Adrenal gland (tissue), 12 donors: ENCODE measurements around the gene CCDC85C. TPM values are rescaled to one million over a fixed set of nuclear protein-coding genes. Genes with fewer than 3 reads are reported as not detected.

Source experiments
- DNase-seq, 7 donors: peaks; one replicate each; pipeline ENCODE4 v3.0.0-alpha.2; 2019 to 2020
- H3K27ac ChIP-seq, 5 donors: fragments of 200-600 bp; sonication (generic) in 4 of 5; 1 replicate in 3 of 5; 2 replicates in 2 of 5; pipeline versions ENCODE4 v1.5.1 to v1.8.0; 2016 to 2020; ENCODE audit warnings: mild to moderate bottlenecking in 1 of 5
- H3K27me3 ChIP-seq: fragments of 200-600 bp; 2 replicates; pipeline ENCODE4 v1.8.0; 2021
- H3K36me3 ChIP-seq, 2 donors: fragments of 200-600 bp; replicated peaks in 1 of 2; 1 replicate in 1 of 2; 2 replicates in 1 of 2; pipeline versions ENCODE4 v1.5.1 to v1.8.0; 2018 to 2022
- H3K4me1 ChIP-seq, 2 donors: fragments of 200-600 bp; replicated peaks in 1 of 2; 1 replicate in 1 of 2; 2 replicates in 1 of 2; pipeline versions ENCODE4 v1.5.1 to v1.8.0; 2018 to 2021
- H3K4me3 ChIP-seq, 4 donors: fragments of 200-600 bp; sonication (generic) in 3 of 4; one replicate each; pipeline ENCODE4 v1.5.1; 2016 to 2018
- H3K9me3 ChIP-seq, 3 donors: fragments of 200-600 bp; sonication (generic) in 1 of 3; replicated peaks in 1 of 3; 1 replicate in 2 of 3; 2 replicates in 1 of 3; pipeline versions ENCODE4 v1.5.1 to v1.8.0; 2016 to 2021
- CTCF ChIP-seq, 6 experiments: fragments of 450-650 bp in 4 of 6; fragments of 200-600 bp in 2 of 6; sonication (generic) in 1 of 6; IDR thresholded peaks; 1 replicate in 5 of 6; 2 replicates in 1 of 6; pipeline versions ENCODE4 v1.5.1 to v1.8.0; 2016 to 2021; ENCODE audit warnings: antibody characterized with exemption in 6 of 6, mild to moderate bottlenecking in 2 of 6, moderate library complexity in 1 of 6
- POLR2A ChIP-seq, 2 donors: fragments of 450-650 bp; IDR thresholded peaks; one replicate each; pipeline ENCODE4 v1.6.1; 2017; ENCODE audit warnings: antibody characterized with exemption in 2 of 2, mild to moderate bottlenecking in 2 of 2, moderate library complexity in 1 of 2
- WGBS, 4 donors: extraction: QIAGEN DNeasy Blood & Tissue Kit in 2 of 4; methylation state at CpG; one replicate each; pipeline versions ENCODE4 v1.1.5 to v1.1.7; 2013 to 2017; 5-methylcytosine and 5-hydroxymethylcytosine counted together
- intact Hi-C, 2 donors: fragments of 100-400 bp; cut with DNase I; formaldehyde crosslinking; loops; one replicate each; pipeline versions ENCODE4 v1.14.1 to v1.15.0; 2022 to 2023
- polyA plus RNA-seq, 3 donors: library from polyadenylated mRNA; stranded (reverse); fragments of 200-250 nt in 2 of 3; fragments of 350-450 nt in 1 of 3; fragmentation: Illumina TruSeq in 1 of 3; extraction: RNeasy Lipid Tissue Mini Kit (QIAGEN cat#74804) in 1 of 3; gene quantifications; one replicate each; pipeline ENCODE4 v1.2.3, GENCODE V29; 2013 to 2014
- total RNA-seq, 9 donors: library from RNA; depleted of rRNA in 4 of 9; stranded (reverse); fragments of >200 nt in 4 of 9; fragments of 120-200 nt in 1 of 9; fragmentation: NEBNext Ultra II Directional in 1 of 9; extraction: Animal tissue kit (Norgen Biotek cat#: 25700) in 1 of 9; gene quantifications; one replicate each; pipeline versions ENCODE4 v1.1.0 to v1.2.4, GENCODE V29; 2013 to 2023
- donor health status: healthy with polysubstance abuse.
- donor health status: Bipolar disorder and iron deficiency.
- donor health status: DM: yes; HTN: yes; CAD: no.
- donor health status: DM: no; HTN: no; CAD: no.
- donor health status: DM: no; HTN: no; CAD: no.
- donor health status: DM: yes; HTN: yes; CAD: no.

CCDC85C gene
- total and polyA plus RNA-seq, 12 donors = 4.2 to 59.0 (median 37.9) TPM

- intact Hi-C loops = no loop called here
Measured at GRCh38 chr14:99573436-99574098, 30.4 kb downstream of the CCDC85C start.

GRCh38 chr14:99573000-99573330 is 31.0 kb downstream of the CCDC85C start:
- Histone ChIP-seq H3K4me1 (peaks cover 77 to 89% of the 10 kb centered on the region in 2 donors), H3K27ac (peak overlapping the region in 4 of 5 donors; percentile 68 to 97 (median 89)), H3K4me3 (no peak overlapping the region), H3K36me3 (no peaks in the 10 kb centered on the region), H3K27me3 (no peaks in the 10 kb centered on the region), H3K9me3 (no peaks in the 10 kb centered on the region)
- no peak for TF ChIP-seq CTCF (IDR thresholded peaks at IDR 0.05)
- no peak for TF ChIP-seq POLR2A (IDR thresholded peaks at IDR 0.05)
- intact Hi-C loops = no loop called here
- DNase-seq = no peak
- 65 to 93% (median 83%) methylated on average over 7 to 16 of the region's 16 CpGs for WGBS, 4 donors

More at GRCh38 chr14:99573436-99574098, 30.4 kb downstream of the CCDC85C start:
- Histone ChIP-seq H3K27me3 (no peaks in the 10 kb centered on the region), H3K4me3 (no peak overlapping the region), H3K9me3 (no peaks in the 10 kb centered on the region), H3K4me1 (peaks cover 76 to 87% of the 10 kb centered on the region in 2 donors), H3K36me3 (no peaks in the 10 kb centered on the region), H3K27ac (peak overlapping the region; percentile 68 to 97 (median 87))
- no peak for TF ChIP-seq CTCF (IDR thresholded peaks at IDR 0.05)
- no peak for TF ChIP-seq POLR2A (IDR thresholded peaks at IDR 0.05)
- WGBS, 4 donors = 69 to 77% (median 73%) methylated on average over 6 to 15 of the region's 15 CpGs
- no peak for DNase-seq

GRCh38 chr14:99572173-99572999 is 31.6 kb downstream of the CCDC85C start:
- TF ChIP-seq CTCF (IDR thresholded peaks at IDR 0.05) (no peak), POLR2A (IDR thresholded peaks at IDR 0.05) (peak in 1 of 2 donors; percentile 31)
- peak; percentile 63 to 94 (median 78) for DNase-seq
- Histone ChIP-seq H3K27me3 (no peaks in the 10 kb centered on the region), H3K4me1 (peaks cover 77 to 90% of the 10 kb centered on the region in 2 donors), H3K9me3 (no peaks in the 10 kb centered on the region), H3K27ac (peak overlapping the region; percentile 49 to 97 (median 87)), H3K36me3 (no peaks in the 10 kb centered on the region), H3K4me3 (no peak overlapping the region)
- intact Hi-C loops = no loop called here
- WGBS, 4 donors = 50 to 59% (median 53%) methylated on average over 3 to 18 of the region's 18 CpGs

- H3K4me1 ChIP-seq = peaks cover 77 to 87% of the 10 kb centered on the region in 2 donors
- TF ChIP-seq CTCF (IDR thresholded peaks at IDR 0.05) = no peak
- peak overlapping the region; percentile 49 to 97 (median 87) for H3K27ac ChIP-seq
- intact Hi-C loops = no loop called here
- no peak overlapping the region for H3K4me3 ChIP-seq
- DNase-seq = peak in 1 of 7 donors; percentile 59
- no peaks in the 10 kb centered on the region for H3K36me3 ChIP-seq
- 45 to 73% (median 64%) methylated on average over 9 to 10 of the region's 10 CpGs for WGBS, 4 donors
- H3K9me3 ChIP-seq = no peaks in the 10 kb centered on the region
- no peaks in the 10 kb centered on the region for H3K27me3 ChIP-seq
Measured at GRCh38 chr14:99571303-99571986, 32.6 kb downstream of the CCDC85C start.
